Glutamatergic neuron (in vitro differentiated cells): ENCODE results near the gene TSHR. TPM values are rescaled to one million over a fixed set of nuclear protein-coding genes. Genes with fewer than 3 reads are reported as not detected.

Experiments
- DNase-seq: peaks from one replicate; pipeline ENCODE4 v3.0.0; 2022
- H3K27ac Mint-ChIP-seq: one replicate; pipeline ENCODE4 v1.8.0; 2020; ENCODE audit warnings: mild to moderate bottlenecking, mixed read lengths, inconsistent platforms; ENCODE audit not compliant: unreplicated experiment
- H3K27me3 Mint-ChIP-seq: one replicate; pipeline ENCODE4 v1.8.0; 2020; ENCODE audit warnings: mild to moderate bottlenecking, moderate library complexity, mixed read lengths, inconsistent platforms; ENCODE audit not compliant: unreplicated experiment
- H3K36me3 Mint-ChIP-seq: one replicate; pipeline ENCODE4 v1.8.0; 2020; ENCODE audit warnings: mild to moderate bottlenecking, mixed read lengths, inconsistent platforms; ENCODE audit not compliant: unreplicated experiment
- H3K4me1 Mint-ChIP-seq: one replicate; pipeline ENCODE4 v1.8.0; 2020; ENCODE audit warnings: mild to moderate bottlenecking, low read depth, mixed read lengths, inconsistent platforms; ENCODE audit not compliant: unreplicated experiment
- H3K4me3 Mint-ChIP-seq: one replicate; pipeline ENCODE4 v1.8.0; 2020; ENCODE audit warnings: mild to moderate bottlenecking, mixed read lengths, inconsistent platforms; ENCODE audit not compliant: unreplicated experiment
- H3K9me3 Mint-ChIP-seq: one replicate; pipeline ENCODE4 v1.8.0; 2020; ENCODE audit warnings: mild to moderate bottlenecking, moderate library complexity, mixed read lengths, inconsistent platforms; ENCODE audit not compliant: unreplicated experiment
- CTCF ChIP-seq: fragments of 200-600 bp; sonication (generic); IDR thresholded peaks from one replicate; pipeline ENCODE4 v1.5.0; 2021; ENCODE audit not compliant: partially characterized antibody, unreplicated experiment
- total RNA-seq: library from RNA; stranded (reverse); fragmentation: NEBNext Ultra II Directional; extraction: Animal tissue kit (Norgen Biotek cat#: 25700); gene quantifications from one replicate; pipeline ENCODE4 v1.2.1, GENCODE V29; 2021; ENCODE audit not compliant: unreplicated experiment

TSHR gene
- total RNA-seq, 1 donor from 2014 or later, result 0.74 TPM

GRCh38 chr14:81177225-81177624 lies 221.8 kb downstream of the TSHR start:
- peaks cover 6% of the 10 kb centered on the region for H3K27me3 Mint-ChIP-seq

GRCh38 chr14:81178063-81178462 lies 222.6 kb downstream of the TSHR start:
- H3K9me3 Mint-ChIP-seq, result no peaks in the 10 kb centered on the region
- H3K27ac Mint-ChIP-seq, result no peak overlapping the region
- H3K4me3 Mint-ChIP-seq, result no peak overlapping the region
- no peak for TF ChIP-seq CTCF
- no peak for DNase-seq
- no peaks in the 10 kb centered on the region for H3K36me3 Mint-ChIP-seq
- peaks cover 2% of the 10 kb centered on the region for H3K4me1 Mint-ChIP-seq
- H3K27me3 Mint-ChIP-seq, result peaks cover 6% of the 10 kb centered on the region

More at GRCh38 chr14:81177225-81177624, 221.8 kb downstream of the TSHR start:
- no peaks in the 10 kb centered on the region for H3K36me3 Mint-ChIP-seq
- no peaks in the 10 kb centered on the region for H3K9me3 Mint-ChIP-seq
- peaks cover 2% of the 10 kb centered on the region for H3K4me1 Mint-ChIP-seq
- H3K4me3 Mint-ChIP-seq, result no peak overlapping the region
- no peak for DNase-seq
- H3K27ac Mint-ChIP-seq, result no peak overlapping the region
- no peak for TF ChIP-seq CTCF

- H3K4me1 Mint-ChIP-seq, result peaks cover 2% of the 10 kb centered on the region
- no peak for DNase-seq
- H3K27me3 Mint-ChIP-seq, result peaks cover 5% of the 10 kb centered on the region
- H3K4me3 Mint-ChIP-seq, result no peak overlapping the region
- no peaks in the 10 kb centered on the region for H3K9me3 Mint-ChIP-seq
- TF ChIP-seq CTCF, result no peak
- no peaks in the 10 kb centered on the region for H3K36me3 Mint-ChIP-seq
- H3K27ac Mint-ChIP-seq, result no peak overlapping the region
Observed at GRCh38 chr14:81179631-81180030, 224.2 kb downstream of the TSHR start.

- Mint-ChIP-seq H3K36me3 (no peaks in the 10 kb centered on the region), H3K27ac (no peak overlapping the region), H3K4me1 (peaks cover 7% of the 10 kb centered on the region), H3K9me3 (no peaks in the 10 kb centered on the region), H3K27me3 (no peaks in the 10 kb centered on the region), H3K4me3 (no peak overlapping the region)
- no peak for DNase-seq
- TF ChIP-seq CTCF, result no peak
Observed at GRCh38 chr14:81187832-81188522, 232.6 kb downstream of the TSHR start.

- Mint-ChIP-seq H3K27ac (no peak overlapping the region), H3K4me3 (no peak overlapping the region), H3K4me1 (peaks cover 7% of the 10 kb centered on the region), H3K27me3 (peaks cover under 1% of the 10 kb centered on the region), H3K36me3 (no peaks in the 10 kb centered on the region), H3K9me3 (no peaks in the 10 kb centered on the region)
- TF ChIP-seq CTCF, result no peak
- no peak for DNase-seq
Observed at GRCh38 chr14:81192594-81192993, 237.2 kb downstream of the TSHR start.
